Activated gamma-delta T cell treated with Interleukin-2 at 50 U/mL for 16 hours (primary cell): ENCODE results near the gene ATXN7.

Experiments used
- DNase-seq: peaks from one replicate; pipeline ENCODE4 v3.0.0-alpha.2; 2020

ATXN7 gene

DNA sequence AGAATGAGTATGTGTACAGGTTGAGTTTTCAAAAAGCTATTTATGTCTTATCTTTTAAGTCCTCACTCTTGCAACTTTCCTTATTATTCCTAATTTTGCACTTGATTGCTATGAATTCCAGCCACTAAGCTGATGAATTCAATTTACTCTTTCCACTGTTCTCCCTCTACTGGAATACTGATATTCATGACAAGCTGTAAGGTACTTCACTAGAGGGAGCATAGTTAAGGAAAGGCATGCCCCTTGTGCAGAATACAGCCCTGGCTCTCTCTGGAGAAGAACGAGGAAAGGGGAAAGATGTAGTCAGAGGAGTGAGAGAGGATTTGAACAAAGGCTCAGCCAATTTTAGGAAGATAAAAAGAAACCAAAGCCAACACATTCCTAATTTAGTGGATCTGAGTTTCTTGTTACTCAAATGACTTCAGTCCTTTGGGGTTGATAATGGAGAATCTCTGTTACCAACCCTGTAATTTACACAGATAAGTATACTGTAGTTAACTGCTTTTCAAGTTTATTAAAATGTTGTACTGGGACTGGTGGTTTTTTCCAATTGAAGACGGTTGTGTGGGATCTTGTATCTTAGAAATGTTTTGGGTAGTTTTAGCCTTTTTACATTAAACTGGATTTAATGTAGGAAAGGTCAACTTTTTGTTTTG is 44.5 kb downstream of the ATXN7 start:
- DNase-seq, result no peak

DNA sequence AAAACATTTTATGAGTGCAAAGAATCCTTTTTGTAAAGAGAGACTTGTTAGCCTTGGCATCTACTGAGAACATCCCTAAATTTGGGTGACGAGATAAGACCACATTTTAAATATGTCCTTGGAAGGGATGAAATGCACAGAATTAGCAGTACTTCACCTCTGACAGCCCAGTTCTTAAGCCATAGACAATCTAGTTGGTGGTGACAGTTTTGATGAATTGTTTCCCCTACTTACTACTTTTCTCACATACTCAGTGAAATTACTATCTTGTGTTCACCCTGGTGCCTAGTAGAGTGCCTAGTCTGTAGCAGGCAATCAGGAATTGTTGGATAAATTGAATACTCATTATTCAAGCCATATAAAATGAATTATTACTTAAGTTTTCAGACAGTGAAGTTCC is 45.1 kb downstream of the ATXN7 start:
- DNase-seq, result no peak

DNA sequence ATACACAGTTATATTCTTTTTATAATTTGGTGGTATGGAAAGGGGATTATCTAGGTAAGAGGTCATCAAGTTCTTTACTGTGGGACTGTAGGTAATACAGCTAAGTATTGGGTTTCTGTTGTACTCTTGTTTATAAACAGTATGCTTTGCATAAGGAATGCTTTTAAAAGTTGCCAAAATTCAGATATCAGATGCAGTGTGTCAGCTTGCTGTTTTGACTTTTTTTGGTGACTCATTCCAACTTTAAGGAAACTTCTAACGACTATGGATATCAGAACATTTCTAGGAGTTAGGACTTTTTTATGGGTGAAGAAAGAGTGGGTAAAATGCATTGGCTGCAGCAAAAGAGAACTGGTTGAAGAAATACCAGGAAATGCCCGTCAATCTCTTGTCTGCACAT is 45.8 kb downstream of the ATXN7 start:
- no peak for DNase-seq

DNA sequence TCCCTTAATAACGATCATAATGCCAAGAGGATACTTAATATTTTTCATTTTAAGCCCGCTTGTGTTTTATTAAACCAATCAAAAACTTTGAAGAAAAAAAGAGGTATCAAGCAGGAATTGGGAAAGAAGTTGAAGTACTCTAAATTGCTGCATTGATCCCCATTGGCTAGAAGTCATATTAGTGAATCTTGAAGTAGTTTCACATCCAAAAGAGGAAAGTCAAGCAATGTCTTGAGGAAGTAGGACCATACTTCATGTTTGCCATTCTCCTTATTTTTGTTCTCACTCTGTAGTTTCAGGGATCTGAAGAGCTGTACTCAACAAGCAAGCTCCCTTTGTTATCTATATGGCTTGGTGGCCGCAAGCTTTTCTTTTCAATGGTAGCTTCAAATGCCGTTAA is 46.3 kb downstream of the ATXN7 start:
- DNase-seq, result no peak

DNA sequence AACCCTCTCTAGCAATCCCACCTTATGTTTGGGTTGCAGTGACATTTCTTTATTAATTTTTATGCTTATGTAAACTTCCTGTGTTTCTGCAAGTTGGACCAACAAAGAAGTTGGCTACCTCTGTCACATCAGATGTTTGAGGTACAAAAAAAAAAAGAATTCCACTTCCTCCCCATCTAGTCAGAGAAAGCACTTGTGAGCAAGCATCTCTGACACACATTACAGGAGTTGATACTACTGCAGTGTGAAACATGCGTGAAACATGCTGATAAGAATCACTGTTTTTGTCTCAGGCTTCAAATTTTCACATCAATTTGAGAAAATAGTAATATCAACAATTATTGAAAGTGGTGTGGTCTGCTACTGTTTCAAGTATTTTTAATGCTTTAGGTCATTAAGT is 47.2 kb downstream of the ATXN7 start:
- DNase-seq, result no peak

DNA sequence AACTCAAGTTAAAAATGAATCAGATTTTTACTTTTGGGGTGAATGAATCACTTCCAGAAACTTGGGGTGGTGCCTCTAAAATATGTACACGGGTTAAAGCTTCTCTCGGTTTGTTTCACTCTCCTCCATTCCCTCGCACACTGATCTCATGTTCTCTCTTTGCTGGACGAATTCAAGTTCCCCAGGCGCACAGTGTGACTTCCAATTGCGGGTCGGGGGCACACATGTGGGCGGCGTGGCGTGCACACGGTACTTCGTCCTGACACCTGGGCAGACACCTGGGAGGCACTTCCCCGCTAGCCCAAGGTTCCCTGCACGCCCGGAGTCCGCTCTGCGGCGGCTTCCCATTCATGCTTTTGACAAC is 47.8 kb downstream of the ATXN7 start:
- no peak for DNase-seq

DNA sequence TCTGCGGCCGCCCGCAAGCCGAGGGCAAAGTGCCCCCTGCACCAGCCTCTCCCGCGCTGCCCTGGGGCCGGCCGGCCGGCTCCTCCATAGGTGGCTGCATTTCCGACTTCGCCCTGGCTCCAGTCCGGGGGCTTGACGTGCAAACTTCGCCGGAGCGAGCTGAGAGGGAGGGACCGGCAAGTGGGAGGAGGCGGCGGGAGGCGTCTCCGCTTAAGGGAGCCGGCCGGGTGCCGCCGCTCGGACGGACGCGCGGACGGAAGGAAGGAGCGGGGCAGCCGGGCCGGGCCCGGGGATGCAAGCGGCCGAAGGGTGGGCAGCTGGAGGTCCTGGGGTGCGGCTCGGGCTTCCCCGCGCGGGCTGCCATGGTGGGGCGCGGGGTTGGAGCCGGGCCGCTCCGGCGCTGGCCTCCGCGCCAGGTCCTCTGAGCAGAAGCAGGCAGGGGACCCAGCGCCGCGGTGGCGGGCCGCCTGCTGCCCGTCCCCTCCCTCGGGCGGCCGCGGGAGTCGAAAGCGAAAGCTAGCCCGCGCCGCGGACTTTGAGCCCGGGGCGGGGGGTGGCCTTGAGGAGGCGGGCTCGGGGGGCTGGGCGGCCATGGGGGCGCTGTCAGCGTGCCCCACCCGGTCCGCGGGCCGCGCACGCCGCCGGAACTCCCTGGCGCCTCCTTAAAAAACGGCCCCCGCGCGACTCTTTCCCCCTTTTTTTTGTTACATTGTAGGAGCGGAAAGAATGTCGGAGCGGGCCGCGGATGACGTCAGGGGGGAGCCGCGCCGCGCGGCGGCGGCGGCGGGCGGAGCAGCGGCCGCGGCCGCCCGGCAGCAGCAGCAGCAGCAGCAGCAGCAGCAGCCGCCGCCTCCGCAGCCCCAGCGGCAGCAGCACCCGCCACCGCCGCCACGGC is 48.5 kb downstream of the ATXN7 start, which contains the start of gene SCAANT1:
Gene SCAANT1, minus strand, starts transcription at position 511 of the 895 bp plus-strand sequence.
- peak; percentile 75 for DNase-seq

DNA sequence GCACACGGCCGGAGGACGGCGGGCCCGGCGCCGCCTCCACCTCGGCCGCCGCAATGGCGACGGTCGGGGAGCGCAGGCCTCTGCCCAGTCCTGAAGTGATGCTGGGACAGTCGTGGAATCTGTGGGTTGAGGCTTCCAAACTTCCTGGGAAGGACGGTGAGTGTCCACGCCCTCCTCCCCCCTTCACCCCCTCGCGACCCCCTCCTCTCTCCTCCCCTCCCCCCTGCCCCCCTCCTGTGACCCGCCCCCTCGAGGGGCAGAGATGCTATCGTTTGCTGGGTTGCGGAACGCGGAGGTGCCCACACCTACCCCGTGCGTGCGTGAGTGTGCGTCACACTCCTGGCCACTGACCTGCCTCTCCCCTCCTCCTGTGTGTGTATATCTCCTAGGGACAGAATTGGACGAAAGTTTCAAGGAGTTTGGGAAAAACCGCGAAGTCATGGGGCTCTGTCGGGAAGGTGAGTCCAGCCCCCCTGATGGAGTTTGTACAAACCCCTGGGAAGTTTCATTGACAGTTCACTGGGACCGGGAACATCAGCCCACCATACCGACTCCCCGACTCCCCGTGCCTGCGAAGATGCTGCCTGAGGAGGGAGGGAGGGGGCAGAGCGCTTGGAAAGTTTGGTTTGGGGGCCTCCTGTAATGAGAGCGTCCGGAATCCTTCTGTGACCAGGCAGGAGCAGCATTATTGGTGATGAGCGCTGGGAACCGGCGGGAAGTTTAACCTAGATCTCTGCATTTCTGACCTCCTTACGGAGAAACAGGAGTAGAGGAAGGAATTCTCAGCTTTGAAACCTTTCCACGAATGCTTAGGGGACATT is 49.3 kb downstream of the ATXN7 start:
- peak; percentile 52 for DNase-seq

DNA sequence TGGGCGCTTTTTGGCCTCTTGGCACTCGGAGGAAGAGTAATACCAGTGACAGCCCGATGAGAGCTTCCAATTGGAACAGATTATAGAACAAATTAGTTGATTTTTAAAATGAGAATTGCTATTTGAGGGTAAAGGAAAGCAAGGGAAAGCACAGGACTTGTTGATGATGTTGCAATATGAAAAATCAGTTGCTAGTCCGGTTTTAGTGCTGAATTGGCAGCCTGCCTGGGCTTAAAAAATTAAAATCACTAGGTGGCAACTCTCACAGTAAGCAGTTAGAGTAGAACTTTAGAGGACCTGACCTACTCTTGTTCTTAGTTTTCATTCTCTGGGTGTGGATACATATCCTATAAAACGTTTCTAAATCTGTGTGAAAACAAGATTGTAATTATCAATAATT is 50.6 kb downstream of the ATXN7 start:
- DNase-seq, result no peak

DNA sequence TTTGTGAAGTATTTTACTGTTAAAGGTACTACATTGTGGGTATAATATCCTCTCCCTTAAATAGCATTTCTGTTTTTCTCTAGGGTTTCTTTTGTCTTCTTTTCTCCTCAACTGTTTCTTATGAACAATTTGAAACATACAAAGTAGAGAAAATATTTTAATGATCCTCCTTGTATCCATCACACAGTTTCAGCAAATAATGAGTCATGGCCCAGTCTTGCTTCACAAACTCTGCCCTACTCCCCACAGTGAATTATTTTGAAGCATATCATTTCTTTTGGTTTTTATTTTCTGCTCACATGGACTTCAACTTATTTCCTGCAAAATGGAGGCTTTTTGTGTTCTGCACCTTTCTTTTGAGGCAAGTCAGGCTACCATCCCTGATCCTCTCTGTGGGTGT is 54.7 kb downstream of the ATXN7 start:
- DNase-seq, result no peak

DNA sequence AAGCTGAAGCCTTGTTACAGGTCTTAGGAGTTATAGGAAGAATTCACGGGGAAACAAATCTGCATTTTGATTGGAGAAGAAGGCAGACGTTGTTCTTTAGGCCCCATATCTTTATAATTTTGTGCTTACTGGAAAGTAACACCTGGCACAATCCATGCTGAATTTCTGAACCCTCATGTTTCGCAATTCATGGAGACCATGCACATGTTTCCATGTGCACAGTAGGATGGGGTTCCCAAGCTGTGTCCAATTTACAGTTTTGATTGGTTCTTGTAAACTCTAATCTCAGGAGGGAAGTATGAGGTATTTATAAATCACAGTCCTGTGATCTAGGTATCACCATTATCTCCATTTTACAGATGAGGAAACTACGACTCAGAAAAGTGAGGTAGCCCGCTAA is 56.3 kb downstream of the ATXN7 start:
- no peak for DNase-seq

DNA sequence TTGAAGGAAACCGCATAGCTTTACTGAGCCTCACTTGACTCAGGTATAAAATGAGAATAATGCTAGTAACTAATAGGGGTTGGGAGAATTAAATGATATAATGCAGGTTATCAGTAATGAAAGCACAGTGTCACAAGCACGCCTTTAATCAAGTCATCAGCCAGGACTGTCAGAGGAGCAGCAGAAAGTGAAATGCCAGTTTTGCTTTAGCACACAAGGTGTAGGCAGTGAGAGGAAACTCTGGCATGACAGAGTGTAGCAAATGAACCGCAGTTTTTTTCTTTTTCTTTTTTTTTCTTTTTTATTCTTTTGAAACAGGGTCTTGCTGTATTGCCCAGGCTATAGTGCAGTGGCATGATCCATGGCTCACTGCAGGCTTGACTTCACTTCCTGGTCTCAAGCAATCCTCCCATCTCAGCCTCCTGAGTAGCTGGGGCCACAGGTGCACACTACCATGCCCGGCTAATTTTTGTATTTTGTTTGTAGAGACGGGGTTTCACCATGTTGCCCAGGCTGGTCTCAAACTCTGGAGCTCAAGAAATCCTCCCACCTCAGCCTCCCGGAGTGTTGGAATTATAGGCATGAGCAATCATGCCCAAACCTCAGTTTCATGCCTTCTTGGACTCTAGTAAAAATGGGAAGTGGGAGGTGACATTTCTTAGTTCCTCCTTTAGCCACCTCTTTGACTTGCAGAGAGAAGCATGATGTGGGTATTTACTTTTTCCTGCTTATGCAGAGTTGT is 58.2 kb downstream of the ATXN7 start:
- no peak for DNase-seq

DNA sequence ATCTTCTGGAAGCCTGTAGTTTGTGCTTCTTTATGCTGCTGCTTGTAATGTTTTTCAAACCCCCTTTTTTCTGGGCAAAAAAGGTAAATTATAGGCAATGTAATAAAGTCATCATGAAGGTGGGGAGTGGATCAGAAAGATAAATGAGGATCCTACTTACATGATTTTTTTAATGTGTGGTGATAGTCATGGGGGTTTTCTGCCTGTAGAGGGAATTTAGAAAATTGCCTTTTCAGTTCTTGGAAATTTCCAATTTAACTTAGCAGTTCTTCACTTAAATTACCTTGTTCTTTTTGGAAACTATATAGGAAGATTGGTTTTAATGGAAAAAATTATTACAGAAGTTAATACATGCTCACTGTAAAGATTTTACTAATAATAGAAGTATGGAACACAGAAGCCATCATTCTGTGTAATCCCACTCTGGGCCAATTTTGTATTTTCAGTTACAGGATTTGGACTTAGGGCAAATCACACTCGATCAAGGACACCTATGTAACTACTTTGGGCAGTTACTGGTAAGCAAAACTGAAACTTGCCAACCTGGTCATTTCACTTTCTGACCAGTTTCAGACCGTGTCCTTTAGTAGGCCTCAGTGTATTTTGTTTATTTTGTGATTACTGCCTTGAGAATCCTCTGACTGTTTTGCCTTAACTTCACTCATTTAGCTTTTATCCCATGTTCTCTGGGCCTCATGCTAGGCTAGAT is 59.0 kb downstream of the ATXN7 start:
- DNase-seq, result no peak

DNA sequence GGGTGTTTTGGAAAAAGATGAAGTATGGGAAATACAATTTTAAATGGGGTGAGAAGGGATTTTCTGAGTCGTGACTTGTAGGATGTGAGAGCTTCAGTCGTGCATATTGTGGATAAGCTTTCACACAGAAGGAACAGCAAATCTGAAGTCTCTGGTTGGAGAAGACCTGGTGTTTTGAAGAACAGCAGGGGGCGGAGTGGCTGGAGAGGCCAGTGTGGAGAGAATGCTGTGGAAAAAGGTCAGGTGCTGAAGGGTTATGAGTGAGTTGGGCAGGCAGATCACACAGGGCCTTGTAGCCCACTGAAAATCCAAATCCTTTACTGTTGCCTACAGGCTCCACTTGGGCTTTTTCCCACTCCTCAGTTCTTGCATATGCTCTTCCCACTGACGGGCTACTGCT is 62.6 kb downstream of the ATXN7 start:
- DNase-seq, result no peak

DNA sequence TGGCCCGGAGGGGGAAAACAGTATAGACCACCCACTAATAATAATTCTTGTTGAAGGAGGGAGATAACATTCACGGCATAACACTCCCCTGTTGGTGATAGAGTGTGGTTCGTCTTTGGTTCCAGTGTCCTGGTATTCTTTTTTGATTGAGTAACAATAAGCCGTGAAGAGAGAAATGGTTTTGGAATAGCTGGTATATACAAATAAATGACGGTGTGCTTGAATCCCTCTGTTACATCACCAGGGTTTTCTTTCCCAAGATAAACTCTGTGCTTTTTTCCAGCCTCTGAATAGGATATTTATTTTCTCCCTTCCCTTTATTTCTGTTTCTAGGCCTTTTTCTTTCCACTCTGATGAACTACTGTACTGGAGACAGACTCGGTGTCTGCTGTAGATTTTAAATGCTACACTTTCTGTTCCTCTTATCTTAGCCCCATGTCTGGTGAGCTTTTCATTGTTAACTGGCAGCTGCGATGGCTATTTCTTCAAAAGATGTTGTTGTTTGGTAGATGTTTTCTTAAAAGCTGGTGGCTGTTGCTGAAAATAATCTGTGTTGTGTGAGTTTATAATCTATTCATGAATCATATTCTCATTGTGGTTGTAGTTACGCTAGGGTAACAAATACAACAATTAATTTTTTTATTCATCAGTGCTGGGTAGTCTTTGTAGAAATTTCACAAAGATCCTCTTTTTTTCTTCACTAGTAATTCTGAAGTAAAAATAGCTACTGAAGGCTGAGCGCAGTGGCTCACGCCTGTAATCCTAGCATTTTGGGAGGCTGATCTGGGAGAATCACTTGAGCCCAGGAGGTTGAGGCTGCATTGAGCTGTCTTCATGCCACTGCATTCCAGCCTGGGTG is 64.0 kb downstream of the ATXN7 start:
- DNase-seq, result no peak

DNA sequence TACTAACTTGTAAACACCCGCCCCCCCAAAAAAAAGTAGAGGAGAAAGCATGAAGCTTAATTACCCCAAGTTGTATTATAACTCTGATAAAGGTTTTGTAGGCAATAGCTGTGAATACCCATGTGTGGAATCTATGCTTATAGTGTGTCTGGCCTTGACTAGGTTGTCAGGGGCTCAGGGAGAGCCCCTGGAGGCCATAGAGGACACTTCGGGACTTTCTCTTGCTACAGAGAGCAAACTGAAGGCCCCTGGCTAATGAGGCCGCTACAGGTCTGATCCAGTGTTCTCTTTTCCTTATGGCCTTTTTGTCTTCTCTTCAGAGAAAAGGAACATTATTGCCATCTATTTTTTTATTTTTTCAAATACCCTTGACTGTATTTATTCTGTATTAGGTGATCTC is 67.6 kb downstream of the ATXN7 start:
- DNase-seq, result no peak

DNA sequence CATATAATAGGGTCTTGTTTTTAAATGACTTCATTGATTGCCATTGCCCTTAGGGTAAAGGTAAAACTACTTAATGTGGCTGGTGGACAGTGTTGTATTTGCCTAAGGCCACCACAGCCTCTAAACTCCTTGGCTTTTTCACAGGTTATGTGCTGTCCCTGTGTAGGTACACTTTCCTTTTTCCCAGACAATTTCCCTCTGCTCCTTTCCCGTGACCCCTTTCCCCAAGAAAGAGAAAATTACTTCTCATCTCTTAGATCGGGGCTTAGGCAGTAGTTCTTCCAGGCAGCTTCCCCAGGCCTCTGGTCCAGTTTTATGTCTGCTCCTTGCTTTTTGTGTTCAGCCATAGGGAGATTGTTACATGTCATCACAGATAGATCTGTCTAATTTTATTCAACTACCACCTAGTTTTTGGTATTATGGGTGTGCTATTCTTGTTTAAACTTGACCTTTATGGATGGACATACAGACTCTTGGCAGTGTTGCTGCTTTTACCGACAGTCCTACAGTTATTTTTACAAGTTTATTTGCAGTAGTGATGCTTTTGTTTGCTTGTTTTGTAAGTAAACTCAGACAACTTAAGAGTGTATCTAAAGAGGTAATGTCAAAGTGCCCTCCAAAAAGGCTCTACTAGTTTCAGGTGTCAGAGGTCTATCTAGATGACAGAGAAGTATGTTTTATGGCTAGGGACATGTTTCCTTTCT is 69.0 kb downstream of the ATXN7 start:
- DNase-seq, result no peak

DNA sequence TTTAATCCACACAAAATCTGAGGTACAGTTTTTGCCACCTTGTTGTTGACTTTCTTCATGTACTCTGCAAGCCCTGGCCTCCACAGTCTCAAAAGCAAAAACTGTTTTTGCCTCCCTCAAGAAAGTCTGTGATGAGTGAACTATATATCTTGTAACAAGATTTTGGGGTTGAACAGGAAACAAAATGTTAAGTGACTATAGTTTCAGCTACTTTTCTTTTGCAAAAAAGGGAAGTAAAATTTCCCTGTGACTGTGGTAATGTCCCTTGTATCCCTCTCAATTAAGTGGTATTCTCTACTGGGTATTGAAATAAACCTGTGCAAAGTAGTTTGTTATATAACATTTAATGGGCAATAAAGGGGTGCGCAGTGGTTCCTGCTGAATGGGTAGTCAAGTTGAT is 69.8 kb downstream of the ATXN7 start:
- DNase-seq, result no peak

DNA sequence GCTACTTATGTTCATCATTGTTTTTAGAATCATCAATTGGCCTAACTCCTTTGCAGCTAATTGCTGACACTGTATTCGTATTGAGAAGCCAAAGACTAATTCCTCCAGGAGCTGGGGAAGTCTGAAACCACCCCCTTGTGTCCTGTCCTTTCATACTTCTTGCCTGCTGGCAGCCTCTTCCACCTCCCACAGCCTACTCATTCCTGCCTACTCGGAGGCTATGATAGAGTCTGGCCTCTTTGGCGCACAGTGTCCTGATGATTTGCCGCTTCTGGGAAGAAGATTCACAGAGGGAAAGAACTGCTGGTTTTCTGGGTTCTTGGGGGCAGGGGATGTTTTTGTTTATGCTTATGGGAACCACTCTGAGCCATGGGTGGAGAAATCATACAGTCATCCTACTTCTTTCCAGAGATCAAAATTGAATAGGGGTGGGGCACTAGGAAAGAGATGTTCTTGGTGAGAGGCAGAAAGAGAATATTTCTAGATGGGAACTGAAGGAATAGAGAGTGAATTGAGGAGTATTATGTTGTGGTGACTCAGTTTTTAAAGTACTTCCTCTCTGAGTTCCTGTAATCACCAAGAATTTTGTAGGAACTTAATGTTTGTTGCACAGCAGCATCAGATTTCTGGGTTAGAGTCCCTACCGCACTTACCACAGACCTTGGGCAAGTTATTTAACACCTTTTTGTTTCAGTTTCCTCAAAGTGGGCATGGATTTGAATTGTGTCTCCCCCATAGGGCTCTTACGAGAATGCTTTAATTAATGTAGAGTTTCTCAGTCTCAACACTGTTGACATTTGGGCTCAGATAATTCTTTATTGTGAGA is 70.6 kb downstream of the ATXN7 start:
- DNase-seq, result no peak

DNA sequence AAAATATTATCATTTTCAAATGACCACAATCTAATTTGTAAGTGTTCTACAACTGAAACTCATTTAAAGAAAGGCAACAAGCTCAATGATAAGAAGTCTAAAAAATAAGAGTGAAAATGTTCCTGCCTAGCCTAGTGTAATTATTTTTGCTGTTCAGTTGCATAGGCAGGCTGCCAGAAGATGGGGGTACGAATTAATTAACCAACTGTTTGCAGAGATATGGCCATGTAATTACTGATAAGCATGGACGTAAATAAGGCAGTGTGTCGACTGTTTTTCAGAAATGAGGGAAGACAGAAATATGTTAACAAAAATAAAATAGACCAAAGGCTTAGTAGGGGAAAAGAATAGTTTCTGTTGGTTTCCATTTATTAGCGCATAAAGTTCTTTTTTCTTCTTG is 73.3 kb downstream of the ATXN7 start:
- no peak for DNase-seq
